Stomach (tissue), 9 donors: ENCODE results near the gene RNF112. TPM values are rescaled to one million over a fixed set of nuclear protein-coding genes. Genes with fewer than 3 reads are reported as not detected.

Experiments used
- DNase-seq, 2 donors: peaks; one replicate each; pipeline versions ENCODE4 v3.0.0 to v3.0.0-alpha.2; 2013 to 2019
- H3K27ac ChIP-seq, 5 donors: fragments of 200-600 bp in 4 of 5; sonication (generic) in 4 of 5; one replicate each; pipeline ENCODE4 v1.5.1; 2013 to 2019; ENCODE audit warnings: mild to moderate bottlenecking in 1 of 5, moderate library complexity in 1 of 5
- H3K27me3 ChIP-seq, 3 donors: fragments of 200-600 bp; sonication (generic); one replicate each; pipeline ENCODE4 v1.5.1; 2017 to 2019; ENCODE audit warnings: mixed run types in 1 of 3
- H3K36me3 ChIP-seq, 4 donors: fragments of 200-600 bp; sonication (generic); 1 replicate in 3 of 4; 2 replicates in 1 of 4; pipeline ENCODE4 v1.5.1; 2016 to 2019
- H3K4me1 ChIP-seq, 4 donors: fragments of 200-600 bp; sonication (generic); one replicate each; pipeline ENCODE4 v1.5.1; 2016 to 2019
- H3K4me3 ChIP-seq, 4 donors: fragments of 200-600 bp; sonication (generic) in 3 of 4; one replicate each; pipeline ENCODE4 v1.5.1; 2016 to 2019; ENCODE audit warnings: mild to moderate bottlenecking in 1 of 4
- H3K9me3 ChIP-seq, 4 donors: fragments of 200-600 bp; sonication (generic); one replicate each; pipeline ENCODE4 v1.5.1; 2016 to 2019
- CTCF ChIP-seq, 7 experiments: fragments of 450-650 bp in 4 of 7; fragments of 200-600 bp in 3 of 7; sonication (generic) in 3 of 7; IDR thresholded peaks; one replicate each; pipeline ENCODE4 v1.5.1; 2016 to 2019; ENCODE audit warnings: antibody characterized with exemption in 7 of 7, control low read depth in 2 of 7, mild to moderate bottlenecking in 1 of 7
- EP300 ChIP-seq: sonication (generic); formaldehyde crosslinking; IDR thresholded peaks from one replicate; pipeline ENCODE4 v1.6.1; 2017; ENCODE audit warnings: antibody characterized with exemption
- POLR2A ChIP-seq, 4 donors: fragments of 450-650 bp; IDR thresholded peaks; one replicate each; pipeline ENCODE4 v1.6.1; 2016; ENCODE audit warnings: antibody characterized with exemption in 4 of 4, control low read depth in 2 of 4, mild to moderate bottlenecking in 1 of 4, moderate library complexity in 1 of 4
- POLR2AphosphoS5 ChIP-seq, 3 donors: sonication (generic); formaldehyde crosslinking; IDR thresholded peaks; one replicate each; pipeline ENCODE4 v1.6.1; 2016; ENCODE audit warnings: antibody characterized with exemption in 3 of 3
- WGBS, 5 donors: extraction: QIAGEN DNeasy Blood & Tissue Kit in 3 of 5; methylation state at CpG; one replicate each; pipeline versions ENCODE4 v1.1.5 to v1.1.7; 2013 to 2018; 5-methylcytosine and 5-hydroxymethylcytosine counted together
- intact Hi-C: fragments of 100-400 bp; cut with DNase I; formaldehyde crosslinking; loops from one replicate; pipeline ENCODE4 v1.15.1; 2023; ENCODE audit warnings: low total_unique reads
- polyA plus RNA-seq, 3 donors: library from polyadenylated mRNA; stranded (reverse); fragments of 200-250 nt; gene quantifications; one replicate each; pipeline ENCODE4 v1.2.3, GENCODE V29; 2013
- total RNA-seq, 5 donors: library from RNA; depleted of rRNA; stranded (reverse); fragments of >200 nt; gene quantifications; one replicate each; pipeline versions ENCODE4 v1.1.0 to v1.2.3, GENCODE V29; 2014 to 2016
- donor health status: healthy with polysubstance abuse.
- donor health status: Bipolar disorder and iron deficiency.
- donor health status: healthy.

Gene RNF112
- total and polyA plus RNA-seq, 8 donors, result 0.45 to 5.0 (median 2.1) TPM; not detected in 2

DNA sequence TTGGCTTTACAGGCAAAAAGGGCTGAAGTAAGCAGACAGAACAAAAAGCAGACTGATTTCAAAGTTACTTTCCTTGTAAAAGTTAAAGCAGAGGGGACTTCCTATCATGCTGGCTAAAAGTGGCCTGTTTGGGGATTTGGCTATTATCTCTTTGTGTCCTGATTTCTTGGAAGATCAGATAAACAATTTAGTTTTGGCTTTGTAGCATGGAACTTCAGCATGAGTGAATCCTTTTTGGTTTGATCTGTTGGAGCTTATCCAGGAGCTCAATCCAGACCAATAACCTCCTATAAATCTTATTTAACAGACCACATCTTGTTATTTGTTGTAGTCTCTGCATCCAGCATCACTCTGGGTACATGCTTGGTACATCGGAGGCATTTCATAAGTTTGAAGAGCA lies 8.9 kb upstream of the RNF112 start:
- Histone ChIP-seq H3K36me3 (no peaks in the 10 kb centered on the region), H3K4me1 (peaks cover 11 to 44% (median 18%) of the 10 kb centered on the region in 4 donors), H3K27ac (peak overlapping the region in 2 of 5 donors; percentile 14 to 40), H3K27me3 (no peaks in the 10 kb centered on the region), H3K9me3 (no peaks in the 10 kb centered on the region), H3K4me3 (no peak overlapping the region)
- TF ChIP-seq POLR2A (IDR thresholded peaks at IDR 0.05), result no peak
- intact Hi-C loops, result no loop called here
- DNase-seq, result no peak
- 71 to 93% (median 81%) methylated on average over 1 of the region's 1 CpG for WGBS, 5 donors

- Histone ChIP-seq H3K4me1 (peaks cover 11 to 36% (median 16%) of the 10 kb centered on the region in 4 donors), H3K27ac (no peak overlapping the region), H3K36me3 (no peaks in the 10 kb centered on the region), H3K27me3 (no peaks in the 10 kb centered on the region), H3K9me3 (no peaks in the 10 kb centered on the region), H3K4me3 (no peak overlapping the region)
- 72 to 100% (median 88%) methylated on average over 2 to 4 of the region's 4 CpGs for WGBS, 5 donors
- no peak for DNase-seq
- intact Hi-C loops, result no loop called here
- no peak for TF ChIP-seq EP300
- TF ChIP-seq POLR2A (IDR thresholded peaks at IDR 0.05), result no peak
- TF ChIP-seq POLR2AphosphoS5 (IDR thresholded peaks at IDR 0.05), result no peak
- no peak for TF ChIP-seq CTCF (IDR thresholded peaks at IDR 0.05)
Measured at GRCh38 chr17:19403021-19403420, 8.0 kb upstream of the RNF112 start.

- Histone ChIP-seq H3K27me3 (no peaks in the 10 kb centered on the region), H3K9me3 (no peaks in the 10 kb centered on the region), H3K36me3 (no peaks in the 10 kb centered on the region), H3K27ac (no peak overlapping the region), H3K4me3 (no peak overlapping the region), H3K4me1 (peaks cover 0 to 23% (median 6%) of the 10 kb centered on the region in 4 donors)
- no peak for DNase-seq
- intact Hi-C loops, result no loop called here
- 52 to 83% (median 72%) methylated on average over 1 of the region's 1 CpG for WGBS, 5 donors
- TF ChIP-seq CTCF (IDR thresholded peaks at IDR 0.05), result no peak
- no peak for TF ChIP-seq EP300
- no peak for TF ChIP-seq POLR2AphosphoS5 (IDR thresholded peaks at IDR 0.05)
- no peak for TF ChIP-seq POLR2A (IDR thresholded peaks at IDR 0.05)
Measured at GRCh38 chr17:19404264-19404663, 6.8 kb upstream of the RNF112 start.

DNA sequence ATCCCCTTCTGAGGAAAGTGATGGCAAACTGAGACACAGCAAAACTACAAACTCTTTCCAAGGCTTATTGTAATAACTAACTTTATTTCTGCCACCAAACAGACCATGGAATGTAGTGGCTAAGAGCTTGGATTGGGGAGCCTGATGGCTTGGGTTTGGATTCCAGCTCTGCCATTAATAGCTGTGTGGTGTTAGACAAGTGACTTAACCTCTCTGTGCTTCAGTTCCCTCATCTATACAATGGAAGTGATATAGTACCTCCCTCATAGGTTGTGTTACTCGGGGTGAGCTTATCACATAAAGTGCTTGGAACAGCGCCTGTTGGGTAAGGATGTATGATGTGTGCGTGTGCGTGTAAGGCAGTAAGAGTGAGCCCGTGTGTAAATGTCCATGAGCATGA lies 5.9 kb upstream of the RNF112 start:
- no peak for DNase-seq
- WGBS, 5 donors, result 71 to 93% (median 85%) methylated on average over 5 of the region's 5 CpGs
- no peak overlapping the region for H3K27ac ChIP-seq
- TF ChIP-seq POLR2AphosphoS5 (IDR thresholded peaks at IDR 0.05) (no peak), CTCF (IDR thresholded peaks at IDR 0.05) (no peak), EP300 (no peak), POLR2A (IDR thresholded peaks at IDR 0.05) (no peak)
- H3K4me1 ChIP-seq, result peaks cover 0 to 15% (median 2%) of the 10 kb centered on the region in 4 donors
- no peaks in the 10 kb centered on the region for H3K9me3 ChIP-seq
- no peaks in the 10 kb centered on the region for H3K27me3 ChIP-seq
- intact Hi-C loops, result no loop called here
- H3K4me3 ChIP-seq, result no peak overlapping the region
- H3K36me3 ChIP-seq, result no peaks in the 10 kb centered on the region

- H3K27me3 ChIP-seq, result peaks cover 0 to 20% (median 7%) of the 10 kb centered on the region in 3 donors
- no peak overlapping the region for H3K4me3 ChIP-seq
- no peaks in the 10 kb centered on the region for H3K36me3 ChIP-seq
- H3K9me3 ChIP-seq, result no peaks in the 10 kb centered on the region
- intact Hi-C loops, result no loop called here
- no peak overlapping the region for H3K27ac ChIP-seq
- peak in 1 of 2 donors; percentile 11 for DNase-seq
- WGBS, 5 donors, result 95 to 97% (median 97%) methylated on average over 8 to 10 of the region's 10 CpGs
- TF ChIP-seq EP300 (no peak), POLR2A (IDR thresholded peaks at IDR 0.05) (no peak), POLR2AphosphoS5 (IDR thresholded peaks at IDR 0.05) (no peak), CTCF (IDR thresholded peaks at IDR 0.05) (no peak)
- peaks cover 0 to 13% (median 6%) of the 10 kb centered on the region in 4 donors for H3K4me1 ChIP-seq
Measured at GRCh38 chr17:19407601-19408345, 3.3 kb upstream of the RNF112 start.
